Stimulated activated CD4-positive, alpha-beta T cell treated with anti-CD3 and anti-CD28 coated beads, TNF-alpha, amount 100 ng/mL, for 48 hours (primary cell): ENCODE results near the gene TENT5C.
"Not testable (repeated sequence)": the region's sequence is repeated elsewhere in the genome, so short reads cannot be mapped to it uniquely, and the experiment has no call there.

ENCODE experiments used
- DNase-seq, 3 donors: peaks; one replicate each; pipeline ENCODE4 v3.0.0-alpha.2; 2020; ENCODE audit warnings: low read depth in 3 of 3

Gene TENT5C

DNA sequence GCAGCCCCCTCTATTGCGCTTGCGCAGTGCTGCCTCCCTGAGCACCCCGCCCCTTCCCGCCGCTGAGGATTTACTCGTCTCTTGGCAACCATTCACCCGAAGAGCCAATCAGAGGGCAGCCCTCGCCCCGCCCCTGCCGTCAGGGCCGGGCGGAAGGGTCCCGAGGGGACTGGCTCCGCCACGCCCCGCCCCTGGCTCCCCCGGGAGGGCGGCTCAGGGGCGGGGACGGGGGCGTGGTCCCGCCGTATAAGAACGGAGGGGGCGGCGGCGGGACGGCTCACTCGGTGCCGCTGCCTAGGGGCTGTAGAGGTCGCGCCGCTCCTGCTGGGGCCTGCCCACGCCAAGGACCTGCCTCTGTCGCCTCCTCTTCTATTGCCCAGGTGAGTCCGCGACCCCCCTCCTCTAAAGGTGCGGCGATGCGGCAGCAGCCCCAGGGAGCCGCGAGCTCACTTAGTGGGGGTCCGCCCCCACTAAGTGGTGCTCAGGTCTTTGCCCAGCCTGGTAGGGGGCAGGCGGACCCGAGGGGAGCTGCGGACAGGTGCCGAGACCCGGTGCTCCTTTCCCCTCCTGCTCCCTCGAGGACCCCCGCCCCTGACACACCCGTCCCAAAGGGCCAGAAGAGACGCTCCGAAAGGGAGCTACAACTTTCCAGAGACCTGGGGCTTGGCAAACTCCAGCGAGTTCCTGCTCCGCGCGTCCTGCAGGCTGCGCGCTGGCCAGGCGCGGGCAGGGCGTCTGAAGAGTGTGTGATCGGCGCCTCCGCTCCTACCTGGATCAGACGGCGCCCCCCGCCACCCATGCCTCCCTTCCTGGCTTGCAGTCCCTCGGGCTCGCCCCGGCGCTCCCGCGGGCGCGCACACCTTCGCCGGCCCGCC is at the start of gene TENT5C:
TENT5C (plus strand) TSS at position 275 of the 875 bp plus-strand sequence. CDS start 16,821 bp downstream, outside the sequence.
- DNase-seq: peak; percentile 95 to 98 (median 98)

DNA sequence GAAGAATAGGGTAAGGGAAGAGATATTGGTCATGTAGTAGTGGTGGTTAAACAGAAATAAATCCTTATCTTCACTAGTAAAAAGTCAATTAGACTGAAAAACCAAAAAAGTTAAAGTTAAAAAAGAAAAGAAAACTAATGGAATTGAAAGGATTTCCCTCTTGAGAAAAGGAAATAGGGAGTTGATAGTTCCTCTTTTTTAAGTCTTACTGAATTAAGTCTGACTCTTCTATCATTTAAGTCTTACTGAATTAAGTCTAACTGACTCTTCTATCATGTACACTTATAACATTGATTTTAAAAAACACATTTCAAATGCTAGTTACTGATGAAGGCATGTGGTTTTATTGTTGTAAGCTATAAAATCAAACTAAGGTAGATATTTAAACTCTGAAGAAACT is 49.5 kb upstream of the TENT5C start:
- DNase-seq: no peak

DNA sequence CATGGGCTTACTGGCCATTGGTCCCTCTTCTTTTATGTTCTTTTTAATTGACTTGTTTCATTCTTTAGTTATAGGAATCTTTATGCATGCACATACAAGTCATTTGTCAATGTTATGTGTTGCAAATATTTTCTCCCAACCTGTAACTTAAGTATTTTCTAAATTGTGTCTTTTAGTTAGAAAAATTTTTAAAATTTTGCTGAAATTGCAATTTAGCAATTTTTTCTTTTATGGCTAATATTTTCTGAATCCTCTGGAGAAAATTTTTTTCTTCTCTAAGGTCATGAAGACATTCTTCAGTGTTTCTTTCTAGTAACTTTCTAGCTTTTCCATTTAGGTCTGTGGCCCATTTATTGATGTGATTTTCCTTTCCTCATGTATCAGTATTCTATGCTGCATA is 48.9 kb upstream of the TENT5C start:
- no peak for DNase-seq

DNA sequence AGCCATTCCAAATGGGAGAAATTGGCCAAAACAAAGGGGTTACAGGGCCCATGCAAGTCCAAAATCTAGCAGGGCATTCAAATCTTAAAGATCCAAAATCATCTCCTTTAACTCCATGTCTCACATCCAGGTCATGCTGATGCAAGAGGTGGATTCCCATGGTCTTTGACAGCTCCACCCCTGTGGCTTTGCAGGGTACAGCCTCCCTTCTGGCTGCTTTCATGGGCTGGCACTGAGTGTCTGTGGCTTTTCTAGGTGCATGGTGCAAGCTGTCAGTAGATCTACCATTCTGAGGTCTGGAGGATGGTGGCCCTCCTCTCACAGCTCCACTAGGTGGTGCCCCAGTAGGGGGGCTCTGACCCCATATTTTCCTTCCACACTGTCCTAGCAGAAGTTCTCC is 47.4 kb upstream of the TENT5C start:
- not testable (repeated sequence) for DNase-seq

DNA sequence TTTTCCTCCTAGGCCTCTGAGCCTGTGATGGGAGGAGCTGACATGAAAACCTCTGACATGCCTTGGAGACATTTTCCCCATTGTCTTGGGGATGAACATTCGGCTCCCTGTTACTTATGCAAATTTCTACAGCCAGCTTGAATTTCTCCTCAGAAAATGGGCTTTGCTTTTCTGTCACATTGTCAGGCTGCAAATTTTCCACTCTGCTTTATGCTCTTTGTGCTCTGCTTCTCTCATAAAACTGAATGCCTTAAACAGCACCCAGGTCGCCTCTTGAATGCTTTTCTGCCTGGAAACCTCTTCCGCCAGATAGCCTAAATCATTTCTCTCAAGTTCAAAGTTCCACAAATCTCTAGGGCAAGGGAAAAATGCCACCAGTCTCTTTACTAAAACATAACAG is 46.7 kb upstream of the TENT5C start:
- no peak for DNase-seq

DNA sequence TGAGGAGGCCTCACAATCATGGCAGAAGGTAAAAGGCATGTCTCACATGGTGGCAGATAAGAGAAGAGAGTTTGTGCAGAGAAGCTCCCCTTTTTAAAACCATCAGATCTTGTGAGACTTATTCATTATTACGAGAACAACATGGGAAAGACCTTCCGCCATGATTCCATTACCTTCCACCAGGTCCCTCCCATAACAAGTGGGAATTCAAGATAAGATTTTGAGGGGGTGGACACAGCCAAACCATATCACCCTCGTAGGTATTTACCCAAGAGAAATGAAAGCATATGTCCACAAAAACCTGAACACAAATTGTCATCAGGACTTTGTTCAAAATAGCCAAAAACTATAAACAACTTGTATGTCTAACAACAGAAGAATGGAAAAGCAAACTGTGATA is 45.9 kb upstream of the TENT5C start:
- DNase-seq: no peak

DNA sequence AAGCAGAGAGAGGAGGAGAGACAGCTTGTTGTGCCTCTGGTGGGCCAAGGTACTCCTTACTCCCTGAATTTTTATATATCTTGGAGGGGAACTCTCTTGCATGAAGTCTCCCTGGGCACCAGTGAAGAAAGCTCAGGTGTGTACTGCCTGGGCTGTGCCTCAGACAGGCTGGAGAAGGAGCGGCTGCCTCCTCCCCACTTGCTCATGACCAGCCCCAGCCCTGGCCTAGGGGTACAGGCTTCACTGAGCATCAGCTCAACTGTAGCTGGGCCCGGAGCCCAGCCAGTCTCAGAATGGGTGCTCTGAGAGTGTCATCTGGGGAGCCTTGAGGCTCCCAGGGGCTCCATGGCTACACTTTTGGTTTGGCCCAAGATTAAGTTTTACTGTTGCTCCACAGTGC is 44.8 kb upstream of the TENT5C start:
- no peak for DNase-seq

DNA sequence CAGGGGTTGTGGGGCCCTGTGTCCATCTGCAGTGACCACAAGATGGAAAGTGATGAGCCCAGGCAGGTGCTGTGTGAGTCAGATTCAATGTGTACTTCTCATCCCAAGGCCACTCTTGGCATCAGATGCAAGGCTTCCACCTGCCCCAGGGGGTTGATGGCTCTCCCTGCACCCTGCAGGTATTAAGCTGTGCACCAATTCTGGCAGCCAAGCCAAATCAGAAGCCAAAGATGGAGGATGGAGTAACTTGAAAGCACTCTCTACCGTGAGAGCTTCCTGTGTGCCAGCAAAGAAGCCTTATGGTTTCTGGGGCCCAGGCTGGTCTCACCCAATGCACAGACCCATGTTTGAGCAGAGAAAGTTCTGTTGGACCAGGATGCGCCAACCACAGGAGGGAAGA is 44.3 kb upstream of the TENT5C start:
- no peak for DNase-seq

DNA sequence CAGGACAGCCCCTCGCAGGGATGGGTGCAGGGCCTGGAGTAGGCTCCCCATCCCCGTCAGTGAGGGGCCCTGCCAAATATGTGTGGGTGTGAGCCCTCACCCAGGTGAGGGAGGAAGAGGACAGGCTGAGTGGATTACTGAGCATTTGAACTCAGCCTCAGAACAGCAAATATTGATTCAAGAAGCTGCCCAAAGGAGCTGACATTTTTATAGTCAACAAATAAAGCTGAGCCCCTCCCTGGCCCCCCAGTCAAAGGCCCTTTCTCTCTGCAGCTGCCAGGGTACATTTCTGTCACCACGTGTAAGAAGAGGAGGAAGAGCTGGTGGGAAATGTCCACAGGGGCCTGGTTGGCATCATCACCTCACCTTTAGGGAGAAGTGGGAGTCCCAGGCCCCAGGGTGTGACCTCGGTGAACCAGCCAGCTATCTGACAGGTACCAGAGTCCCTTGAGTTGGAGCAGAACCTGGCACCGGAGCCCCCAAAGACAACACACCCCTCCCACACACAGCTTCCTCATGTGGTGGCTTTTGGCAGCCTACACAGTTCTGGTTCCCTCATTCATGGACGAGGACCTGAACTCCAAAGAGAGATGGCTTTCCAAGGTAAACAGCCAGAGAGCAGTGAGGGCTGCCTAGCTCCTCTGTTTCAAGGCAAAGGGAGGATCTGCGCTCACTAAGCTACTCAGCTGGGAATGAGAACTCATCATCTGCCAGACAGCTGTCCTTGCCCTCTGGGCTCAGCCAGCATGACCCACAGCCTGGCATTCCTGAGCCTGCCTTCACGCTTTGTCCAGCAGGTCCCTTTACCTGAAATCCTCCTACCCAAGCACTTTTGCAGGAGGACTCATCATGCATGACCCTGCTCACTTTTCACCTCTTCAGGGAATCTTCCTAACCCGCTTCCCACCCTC is 43.0 kb upstream of the TENT5C start:
- no peak for DNase-seq

DNA sequence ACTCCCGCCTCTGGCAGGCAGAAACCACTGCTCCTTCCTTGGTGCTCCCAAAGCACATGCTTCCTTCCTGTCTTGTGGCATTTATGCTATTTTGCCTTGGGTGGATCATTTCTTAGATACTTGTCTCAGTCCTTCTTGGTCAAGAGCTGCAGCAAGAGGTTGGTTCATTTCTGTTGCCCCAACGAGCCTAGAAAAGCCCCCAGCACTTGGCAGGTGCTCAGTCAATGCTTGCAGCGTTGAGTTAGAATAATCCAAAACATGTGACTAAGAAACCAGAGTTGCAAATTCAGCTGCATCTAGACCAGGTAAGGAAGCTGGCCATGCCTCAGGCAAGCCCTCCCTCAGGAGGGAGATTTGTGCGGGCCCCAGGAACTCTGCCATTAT is 42.4 kb upstream of the TENT5C start:
- no peak for DNase-seq

DNA sequence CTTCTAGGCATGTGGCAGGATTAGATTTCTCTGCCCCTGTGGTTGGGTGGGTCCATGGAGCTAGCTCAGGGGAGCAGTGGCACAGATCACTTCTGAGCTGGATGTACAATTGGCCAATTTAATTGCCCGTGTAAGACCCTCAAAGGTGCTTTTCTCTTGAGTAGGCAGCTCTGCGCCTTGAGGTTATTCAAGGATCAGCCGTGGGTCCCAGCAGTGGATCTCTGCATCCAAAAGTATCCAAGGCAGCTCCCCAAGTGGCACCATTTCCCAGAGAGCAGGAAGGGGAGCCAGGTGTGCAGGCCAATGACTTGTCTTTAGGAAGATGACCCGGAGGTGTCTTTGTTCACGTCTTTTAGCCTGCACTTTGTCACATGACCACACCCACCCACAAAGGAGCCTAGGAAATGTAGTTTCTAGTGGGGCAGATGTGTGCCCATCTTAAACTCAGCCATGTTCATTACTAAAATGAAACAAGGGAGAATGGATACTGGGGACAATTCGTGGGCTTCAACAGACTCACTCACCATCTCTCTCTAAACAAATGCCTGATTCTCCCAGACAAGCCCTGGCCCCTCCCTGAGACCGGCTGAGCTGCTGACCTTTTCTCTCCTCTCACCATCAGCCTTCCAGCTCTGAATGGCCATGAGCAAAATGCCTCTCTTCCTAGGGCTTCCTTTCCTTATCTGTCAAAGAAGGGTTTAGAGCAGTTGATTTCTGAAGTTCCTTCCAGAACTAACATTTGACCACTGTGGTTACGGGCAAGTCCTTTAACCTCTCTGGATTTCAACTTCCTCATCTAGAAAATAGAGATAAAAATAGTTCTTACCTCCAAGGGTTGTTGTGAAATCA is 41.4 kb upstream of the TENT5C start:
- no peak for DNase-seq

DNA sequence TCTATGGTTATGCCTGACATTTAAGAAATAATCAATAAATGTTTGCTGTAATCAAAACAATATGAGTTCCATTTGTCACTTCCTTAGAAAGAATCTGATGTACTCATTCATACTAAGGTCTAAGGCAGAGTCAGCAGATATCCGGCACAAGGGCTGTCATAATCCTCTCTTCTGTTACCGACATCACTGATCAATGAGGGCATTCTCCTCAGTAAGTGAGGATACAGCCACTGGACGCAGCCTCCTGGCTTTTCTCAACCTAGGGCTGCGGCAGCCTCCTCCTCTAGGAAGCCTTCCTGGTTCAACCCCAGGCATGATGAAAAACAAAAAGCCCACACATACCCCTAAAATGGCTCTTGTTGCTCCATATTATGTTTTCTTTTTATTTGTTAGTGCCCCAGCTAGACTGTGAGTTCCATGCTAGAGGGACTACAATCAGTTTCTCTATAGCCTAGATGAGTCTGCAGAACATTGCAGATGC is 40.7 kb upstream of the TENT5C start:
- DNase-seq: no peak

DNA sequence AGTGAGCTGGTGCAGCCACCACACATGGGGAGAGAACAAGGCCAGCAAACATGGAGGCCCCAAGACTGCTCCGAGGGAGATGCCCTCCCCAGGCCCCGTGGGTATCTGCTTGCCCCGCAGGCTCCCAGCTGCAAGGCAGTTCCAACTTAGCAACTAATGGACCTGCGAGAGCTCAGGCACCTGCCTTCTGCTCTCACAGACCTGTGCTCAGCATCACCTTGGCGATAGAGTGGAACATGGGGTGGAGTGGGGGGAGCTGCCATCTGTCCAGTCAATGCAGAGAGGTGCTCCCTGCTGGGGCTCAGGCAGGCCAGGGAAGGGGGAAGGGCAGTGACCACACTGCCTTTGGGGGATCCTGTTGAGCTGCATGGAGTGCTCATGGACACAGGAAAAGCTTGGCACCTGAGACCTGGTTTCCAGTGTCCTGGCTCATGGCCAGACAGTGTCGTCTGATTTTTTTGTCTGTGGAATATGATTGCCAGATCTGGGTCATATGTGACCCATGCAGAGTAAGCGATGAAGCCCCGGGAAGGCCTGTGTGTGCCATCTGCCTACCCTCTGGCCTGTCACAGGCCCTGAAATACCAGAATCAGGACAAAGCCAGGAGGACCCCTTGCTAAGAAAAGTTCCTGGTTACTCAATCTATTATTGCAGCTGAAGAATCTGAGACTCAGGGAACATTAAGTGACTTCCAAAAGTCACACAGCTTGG is 39.9 kb upstream of the TENT5C start:
- DNase-seq: no peak

DNA sequence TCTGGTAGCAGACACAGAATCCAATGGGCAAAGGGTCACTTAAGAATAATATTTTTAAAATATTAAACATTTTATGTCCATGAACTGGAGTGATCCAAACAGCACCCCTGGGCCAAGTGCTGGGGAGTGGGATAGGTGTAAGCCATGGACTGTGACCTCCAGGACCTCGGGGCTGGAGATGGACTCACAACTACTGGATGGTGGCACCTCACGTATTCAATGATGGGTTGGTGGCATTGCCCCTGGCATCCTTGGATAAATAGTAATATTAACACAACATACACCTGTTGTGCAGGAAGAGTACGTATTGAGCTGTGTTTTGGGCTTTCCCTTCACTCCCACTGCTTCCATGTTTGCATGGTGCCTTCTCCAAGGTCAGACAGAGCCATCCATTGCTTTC is 39.3 kb upstream of the TENT5C start:
- DNase-seq: no peak

DNA sequence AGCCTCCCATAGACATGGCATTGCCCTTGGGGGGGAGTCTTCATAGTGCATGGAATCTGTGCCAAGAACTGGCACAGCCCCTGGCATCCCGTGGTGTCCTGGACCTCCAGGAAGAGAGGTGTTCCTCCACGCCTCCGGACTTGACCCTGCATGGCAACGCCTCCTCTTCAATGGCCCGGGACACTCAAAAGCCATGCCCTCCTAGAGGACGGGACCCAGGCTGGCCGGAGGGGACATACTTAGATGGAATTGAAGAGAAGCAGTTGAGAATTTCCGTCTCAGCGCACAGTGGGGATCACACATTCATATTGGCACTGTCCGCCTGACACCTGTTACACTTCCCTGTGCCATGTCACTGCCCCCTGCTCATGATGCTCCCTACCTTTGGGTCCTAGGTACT is 38.4 kb upstream of the TENT5C start:
- DNase-seq: no peak

DNA sequence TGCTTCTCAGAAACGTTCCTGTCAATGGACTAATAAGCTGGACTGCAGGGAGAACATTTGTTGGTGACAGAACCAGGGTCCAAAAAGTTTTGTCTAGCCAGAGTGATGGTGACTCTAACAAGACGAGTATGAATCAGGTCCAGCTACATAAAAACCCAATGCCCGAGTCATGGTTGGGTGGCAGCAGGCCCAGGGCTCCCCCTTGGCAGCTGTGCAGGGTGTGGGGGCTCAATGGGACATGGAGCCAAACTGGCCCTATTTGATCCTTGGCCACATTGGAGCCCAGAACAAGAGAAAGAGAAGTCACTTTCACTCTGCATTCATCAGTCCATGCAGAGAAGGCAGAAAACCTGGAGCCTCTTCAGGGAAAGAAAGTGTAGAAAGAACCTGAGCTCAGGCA is 37.9 kb upstream of the TENT5C start:
- DNase-seq: no peak

DNA sequence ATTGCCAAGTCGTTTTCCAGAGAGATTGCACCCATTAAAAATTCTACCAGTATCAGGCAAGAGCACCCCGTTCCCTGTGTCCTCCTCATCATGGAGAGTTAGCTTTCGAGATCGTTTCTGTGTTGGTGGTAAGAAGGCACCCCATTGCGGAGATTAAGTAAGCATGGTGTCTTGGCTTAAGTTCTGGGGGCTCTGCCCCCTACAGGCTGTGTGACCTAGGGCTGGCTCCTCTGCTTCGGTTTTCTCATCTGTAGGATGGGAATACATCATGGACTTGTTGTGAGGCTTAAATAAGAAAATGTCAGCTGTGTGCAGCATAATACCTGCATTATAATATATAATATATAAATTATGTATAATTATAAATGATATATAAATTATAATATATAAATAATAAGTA is 36.8 kb upstream of the TENT5C start:
- no peak for DNase-seq

DNA sequence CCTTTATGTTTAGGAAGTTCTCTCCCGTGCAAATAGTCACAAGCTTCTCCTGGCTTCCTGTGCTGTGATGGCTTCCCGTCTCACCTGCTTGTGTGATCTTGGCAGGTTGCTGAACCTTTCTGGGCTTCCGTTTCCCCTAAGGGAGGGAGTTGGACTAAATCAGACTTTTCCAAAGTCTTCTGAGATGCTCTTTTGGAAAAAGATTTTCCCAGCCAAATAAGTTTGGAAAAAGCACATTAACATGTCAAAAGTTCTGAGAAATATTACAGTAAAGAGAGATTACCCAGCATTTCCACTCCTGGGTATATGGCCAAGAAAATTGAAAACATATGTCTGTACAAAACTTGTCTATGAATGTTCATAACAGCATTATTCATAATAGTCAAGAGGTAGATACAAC is 36.0 kb upstream of the TENT5C start:
- DNase-seq: no peak

DNA sequence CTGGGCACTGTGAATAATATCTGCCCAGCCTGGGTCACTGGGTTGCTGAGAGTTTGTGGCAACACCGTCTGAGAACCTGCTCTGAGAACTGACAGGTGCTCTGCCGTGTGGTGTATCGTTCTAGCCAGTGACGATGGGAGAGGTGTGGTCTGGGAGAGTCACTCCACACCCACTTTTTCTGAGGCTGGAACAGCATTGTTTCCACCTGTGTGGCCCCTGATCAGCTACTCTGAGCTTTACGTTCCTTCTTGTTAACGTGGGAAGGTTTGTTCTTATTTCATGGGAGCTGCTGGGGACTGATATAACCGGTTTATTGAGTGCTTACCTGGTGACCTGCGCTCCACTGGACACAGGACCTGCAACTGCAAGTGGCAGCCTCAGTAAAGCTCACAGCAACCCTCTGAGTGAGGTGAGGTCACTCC is 34.8 kb upstream of the TENT5C start:
- DNase-seq: no peak

DNA sequence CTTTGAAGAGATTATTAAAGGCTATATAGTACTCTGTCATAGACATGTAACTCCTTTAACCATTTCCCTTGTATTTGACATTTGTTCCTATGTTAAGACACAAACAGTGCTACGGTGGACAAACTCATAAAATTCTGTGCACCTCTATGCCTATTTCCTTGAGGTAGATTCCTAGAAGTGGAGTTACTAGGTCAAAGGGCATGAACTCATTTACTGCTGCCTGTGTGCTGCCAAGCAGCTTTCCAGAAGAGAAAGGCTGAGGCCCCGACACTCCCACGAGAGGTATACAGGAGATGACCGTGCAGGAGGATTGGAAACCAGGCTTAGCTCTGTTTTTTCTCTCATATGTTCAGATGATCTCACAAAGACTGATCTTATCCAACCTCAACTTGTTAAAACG is 34.4 kb upstream of the TENT5C start:
- no peak for DNase-seq

DNA sequence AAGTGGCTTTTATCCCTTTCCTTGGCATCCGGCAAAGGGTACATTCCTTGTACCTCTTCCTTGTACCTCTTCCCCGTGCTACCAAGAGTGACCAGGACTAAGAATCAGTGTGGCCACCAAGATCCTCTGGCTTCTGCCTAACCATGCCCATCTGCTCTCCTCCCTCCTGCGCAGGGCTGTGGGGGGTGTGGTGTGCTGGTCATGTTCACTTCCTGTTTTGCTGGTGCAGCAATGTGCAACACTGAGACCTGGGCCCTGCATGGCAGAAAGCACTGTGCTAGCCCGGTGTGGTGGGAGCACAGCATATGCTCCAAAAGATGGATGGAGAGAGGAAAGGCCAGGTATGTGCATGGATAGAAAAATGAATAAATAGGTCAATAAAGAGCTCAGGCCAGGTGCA is 33.3 kb upstream of the TENT5C start:
- no peak for DNase-seq
